Spleen (tissue), 7 donors: ENCODE measurements around the gene CRYZ.

Source experiments
- CTCF ChIP-seq, 11 experiments: fragments of 200-600 bp in 7 of 11; fragments of 450-650 bp in 4 of 11; sonication (generic) in 4 of 11; IDR thresholded peaks in 8 of 11; conservative IDR thresholded peaks in 3 of 11; 1 replicate in 7 of 11; 2 replicates in 4 of 11; pipeline versions ENCODE4 v1.4.0 to v1.8.0; 2016 to 2021; ENCODE audit warnings: antibody characterized with exemption in 11 of 11, inconsistent platforms in 4 of 11, mild to moderate bottlenecking in 1 of 11
- POLR2A ChIP-seq, 3 donors: fragments of 450-650 bp; IDR thresholded peaks; one replicate each; pipeline ENCODE4 v1.5.1; 2017; ENCODE audit warnings: antibody characterized with exemption in 3 of 3, mild to moderate bottlenecking in 1 of 3
- POLR2AphosphoS5 ChIP-seq, 3 donors: sonication (generic); formaldehyde crosslinking; IDR thresholded peaks; one replicate each; pipeline ENCODE4 v1.5.1; 2017; ENCODE audit warnings: antibody characterized with exemption in 3 of 3
- donor health status: DM: no; HTN: no; CAD: no; lungs with moderate emphysema.
- donor health status: DM: no; HTN: no; CAD: no.
- donor health status: DM: no; HTN: no; CAD: no.

- TF ChIP-seq POLR2AphosphoS5 (IDR thresholded peaks at IDR 0.05) (no peak), CTCF (IDR thresholded peaks at IDR 0.05 in 8 of 11, conservative IDR thresholded peaks at IDR 0.05 in 3 of 11) (no peak), POLR2A (IDR thresholded peaks at IDR 0.05) (no peak)
These were observed 33.5 kb downstream of the CRYZ start for GRCh38 chr1:74699331-74699730.
